Choroid plexus epithelial cell (primary cell): ENCODE results near the gene C2CD4C.

Experiments used
- DNase-seq: peaks from one replicate; pipeline ENCODE4 v3.0.0-alpha.2; 2010; ENCODE audit warnings: low read depth
- H3K4me3 ChIP-seq: 2 replicates; pipeline ENCODE4 v1.5.1; 2011; ENCODE audit warnings: low read depth, mild to moderate bottlenecking, control low read depth, low read length, moderate library complexity
- TF ChIP-seq, protein P1 (sequence below): conservative IDR thresholded peaks from 2 replicates; pipeline ENCODE4 v1.5.1; 2011; ENCODE audit warnings: low read depth, mild to moderate bottlenecking, control low read depth, inconsistent platforms, low read length, moderate library complexity

C2CD4C gene

DNA sequence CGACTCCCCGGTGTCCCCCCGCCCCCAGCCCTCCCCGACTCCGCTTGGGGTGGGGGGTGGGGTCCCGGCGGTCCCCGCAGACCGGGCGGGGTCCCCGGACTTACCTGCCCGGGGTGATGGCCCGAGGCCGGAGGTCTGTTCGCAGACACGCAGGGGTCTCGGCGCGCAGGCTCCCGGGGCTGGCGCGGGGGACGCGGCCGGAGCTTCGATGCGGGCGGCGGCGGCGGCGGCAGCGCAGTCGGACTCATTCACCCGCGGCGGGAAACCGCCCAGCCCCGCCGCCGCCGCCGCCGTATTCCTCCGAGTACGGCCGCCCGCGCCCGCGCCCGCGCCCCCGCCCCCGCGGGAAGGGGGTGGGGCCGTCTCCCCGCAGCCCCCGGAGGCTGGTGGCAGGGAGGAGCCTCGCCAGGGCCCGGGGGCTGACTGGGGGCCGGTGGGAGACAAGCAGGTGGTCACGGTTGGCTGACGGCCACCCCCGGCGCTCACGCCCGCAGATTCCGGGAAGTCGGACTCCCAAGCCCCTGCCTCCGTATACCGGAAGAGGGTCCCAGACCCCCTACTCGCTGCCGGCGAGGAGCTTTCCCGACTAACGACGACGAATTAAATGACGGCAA lies at the start of gene C2CD4C:
C2CD4C (minus strand) TSS at position 246 of the 614 bp plus-strand sequence. CDS start 786 bp downstream, outside the sequence.
- no peak within 1 kb of the TSS for H3K4me3 ChIP-seq
- DNase-seq, result no peak
- TF ChIP-seq, protein P1, sequence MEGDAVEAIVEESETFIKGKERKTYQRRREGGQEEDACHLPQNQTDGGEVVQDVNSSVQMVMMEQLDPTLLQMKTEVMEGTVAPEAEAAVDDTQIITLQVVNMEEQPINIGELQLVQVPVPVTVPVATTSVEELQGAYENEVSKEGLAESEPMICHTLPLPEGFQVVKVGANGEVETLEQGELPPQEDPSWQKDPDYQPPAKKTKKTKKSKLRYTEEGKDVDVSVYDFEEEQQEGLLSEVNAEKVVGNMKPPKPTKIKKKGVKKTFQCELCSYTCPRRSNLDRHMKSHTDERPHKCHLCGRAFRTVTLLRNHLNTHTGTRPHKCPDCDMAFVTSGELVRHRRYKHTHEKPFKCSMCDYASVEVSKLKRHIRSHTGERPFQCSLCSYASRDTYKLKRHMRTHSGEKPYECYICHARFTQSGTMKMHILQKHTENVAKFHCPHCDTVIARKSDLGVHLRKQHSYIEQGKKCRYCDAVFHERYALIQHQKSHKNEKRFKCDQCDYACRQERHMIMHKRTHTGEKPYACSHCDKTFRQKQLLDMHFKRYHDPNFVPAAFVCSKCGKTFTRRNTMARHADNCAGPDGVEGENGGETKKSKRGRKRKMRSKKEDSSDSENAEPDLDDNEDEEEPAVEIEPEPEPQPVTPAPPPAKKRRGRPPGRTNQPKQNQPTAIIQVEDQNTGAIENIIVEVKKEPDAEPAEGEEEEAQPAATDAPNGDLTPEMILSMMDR, result no peak

DNA sequence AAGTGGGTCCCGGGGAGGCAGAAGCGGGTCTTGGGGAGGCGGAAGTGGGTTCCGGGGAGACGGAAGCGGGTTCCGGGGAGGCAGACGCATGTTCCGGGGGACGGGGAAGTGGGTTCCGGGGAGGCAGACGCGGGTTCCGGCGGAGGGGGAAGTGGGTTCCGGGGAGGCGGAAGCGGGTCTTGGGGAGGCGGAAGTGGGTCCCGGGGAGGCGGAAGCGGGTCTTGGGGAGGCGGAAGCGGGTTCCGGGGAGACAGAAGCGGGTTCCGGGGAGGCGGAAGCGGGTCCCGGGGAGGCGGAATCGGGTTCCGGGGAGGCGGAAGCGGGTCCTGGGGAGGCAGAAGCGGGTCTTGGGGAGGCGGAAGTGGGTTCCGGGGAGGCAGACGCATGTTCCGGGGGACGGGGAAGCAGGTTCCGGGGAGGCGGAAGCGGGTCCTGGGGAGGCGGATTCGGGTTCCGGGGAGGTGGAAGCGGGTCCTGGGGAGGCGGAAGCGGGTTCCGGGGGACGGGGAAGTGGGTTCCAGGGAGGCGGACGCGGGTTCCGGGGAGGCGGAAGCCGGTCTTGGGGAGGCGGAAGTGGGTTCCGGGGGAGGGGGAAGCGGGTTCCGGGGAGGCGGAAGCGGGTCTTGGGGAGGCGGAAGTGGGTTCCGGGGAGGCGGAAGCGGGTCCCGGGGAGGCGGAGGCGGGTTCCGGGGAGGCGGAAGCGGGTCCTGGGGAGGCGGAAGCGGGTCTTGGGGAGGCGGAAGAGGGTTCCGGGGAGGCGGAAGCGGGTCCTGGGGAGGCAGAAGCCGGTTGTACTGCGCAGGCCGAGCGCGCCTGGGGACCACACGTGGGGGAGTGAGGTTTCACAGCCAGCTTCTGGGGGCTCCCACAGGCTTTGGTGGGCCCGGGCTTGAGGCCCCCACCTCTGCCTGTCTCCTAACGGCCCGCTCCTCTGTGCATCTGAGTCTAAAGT lies 49.4 kb upstream of the C2CD4C start:
- no peak overlapping the region for H3K4me3 ChIP-seq
- DNase-seq, result no peak
- TF ChIP-seq, protein P1, result no peak

DNA sequence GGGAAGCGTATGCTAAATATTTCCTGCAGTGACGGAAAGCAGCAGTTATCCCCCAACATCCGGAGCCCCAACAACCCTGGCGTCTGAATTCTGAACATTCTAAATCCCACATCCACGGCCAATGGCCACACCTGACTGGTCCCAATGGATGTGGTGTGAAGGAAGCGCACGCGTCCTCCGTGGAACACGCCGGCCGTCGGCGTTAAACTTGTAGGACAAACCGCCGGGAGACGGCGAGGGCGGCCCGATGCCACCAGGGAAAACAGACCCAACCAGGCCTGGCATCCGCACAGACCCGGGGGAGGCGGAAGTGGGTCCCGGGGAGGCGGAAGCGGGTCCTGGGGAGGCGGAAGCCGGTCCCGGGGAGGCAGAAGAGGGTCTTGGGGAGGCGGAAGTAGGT lies 48.7 kb upstream of the C2CD4C start:
- TF ChIP-seq, protein P1, result no peak
- DNase-seq, result no peak
- no peak overlapping the region for H3K4me3 ChIP-seq

GRCh38 chr19:456547-457110 lies 47.7 kb upstream of the C2CD4C start:
- TF ChIP-seq, protein P1, result no peak
- H3K4me3 ChIP-seq, result no peak overlapping the region
- DNase-seq, result no peak

DNA sequence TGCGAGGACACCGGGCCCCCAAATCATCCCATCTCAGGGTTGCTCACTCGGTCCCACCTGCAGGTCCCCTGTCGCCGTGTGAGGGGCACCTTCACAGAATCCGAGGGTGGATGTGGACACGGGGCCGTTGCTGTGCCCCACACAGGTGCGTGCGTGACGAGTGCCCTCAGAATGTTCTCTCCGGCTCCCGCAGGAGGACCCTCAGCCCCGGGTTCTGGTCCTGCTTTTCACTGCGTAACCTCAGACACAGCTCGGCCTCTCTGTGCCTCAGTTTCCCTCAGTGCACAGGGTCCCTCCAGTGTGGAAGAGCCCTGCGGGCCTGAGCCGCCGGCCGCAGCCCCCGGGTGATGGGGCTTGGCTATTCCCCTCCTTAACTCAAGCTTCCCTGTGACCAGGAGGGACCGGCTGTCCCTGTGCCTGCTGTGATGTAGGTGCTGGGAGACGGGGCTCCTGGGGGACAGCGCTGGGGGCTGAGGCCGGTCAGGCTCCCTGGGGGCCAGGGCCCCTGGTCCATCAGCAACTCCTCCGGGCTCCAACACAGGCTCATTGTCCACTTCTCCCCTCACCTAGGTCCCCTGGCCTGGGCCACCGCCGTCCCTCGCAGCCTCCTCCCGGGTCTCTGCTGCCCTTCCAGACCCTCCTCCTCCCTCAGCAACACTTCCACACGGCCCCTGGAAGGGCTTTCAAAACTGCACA lies 47.1 kb upstream of the C2CD4C start:
- TF ChIP-seq, protein P1, result no peak
- no peak for DNase-seq
- no peak overlapping the region for H3K4me3 ChIP-seq

DNA sequence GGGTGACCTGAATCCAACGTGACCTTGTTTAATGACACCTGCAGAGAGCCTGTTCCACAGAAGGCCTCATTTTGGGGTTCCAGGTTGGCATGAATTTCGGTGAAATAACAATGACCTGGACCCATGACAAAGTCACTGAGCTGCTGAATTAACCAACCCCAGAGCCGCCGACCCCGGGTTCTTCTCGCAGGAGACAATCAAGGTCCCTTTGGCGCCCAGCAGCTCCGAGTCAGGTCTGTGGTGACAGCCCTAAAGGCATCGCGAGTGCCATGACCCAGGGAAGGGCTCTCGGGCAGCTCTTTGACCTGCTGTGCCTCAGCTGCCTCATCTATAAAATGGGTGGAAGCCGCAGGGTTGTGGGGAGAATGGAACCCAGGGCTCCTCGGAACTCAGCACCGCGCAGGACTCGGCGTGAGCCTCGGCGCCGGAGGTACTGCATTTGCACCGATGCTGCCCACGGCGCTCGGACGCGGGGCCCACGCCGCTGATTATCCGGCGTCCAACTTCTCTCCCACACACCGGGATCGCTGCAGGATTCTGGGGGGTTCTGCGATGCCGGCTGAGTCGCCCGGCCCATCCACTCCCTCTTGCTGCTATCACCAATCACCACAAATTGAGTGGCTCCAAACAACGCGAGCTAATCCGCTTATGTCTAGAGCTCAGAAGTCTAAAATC lies 46.2 kb upstream of the C2CD4C start:
- TF ChIP-seq, protein P1, result no peak
- H3K4me3 ChIP-seq, result no peak overlapping the region
- no peak for DNase-seq
